Measurements from ENCODE around the gene CSPG4.

DNA sequence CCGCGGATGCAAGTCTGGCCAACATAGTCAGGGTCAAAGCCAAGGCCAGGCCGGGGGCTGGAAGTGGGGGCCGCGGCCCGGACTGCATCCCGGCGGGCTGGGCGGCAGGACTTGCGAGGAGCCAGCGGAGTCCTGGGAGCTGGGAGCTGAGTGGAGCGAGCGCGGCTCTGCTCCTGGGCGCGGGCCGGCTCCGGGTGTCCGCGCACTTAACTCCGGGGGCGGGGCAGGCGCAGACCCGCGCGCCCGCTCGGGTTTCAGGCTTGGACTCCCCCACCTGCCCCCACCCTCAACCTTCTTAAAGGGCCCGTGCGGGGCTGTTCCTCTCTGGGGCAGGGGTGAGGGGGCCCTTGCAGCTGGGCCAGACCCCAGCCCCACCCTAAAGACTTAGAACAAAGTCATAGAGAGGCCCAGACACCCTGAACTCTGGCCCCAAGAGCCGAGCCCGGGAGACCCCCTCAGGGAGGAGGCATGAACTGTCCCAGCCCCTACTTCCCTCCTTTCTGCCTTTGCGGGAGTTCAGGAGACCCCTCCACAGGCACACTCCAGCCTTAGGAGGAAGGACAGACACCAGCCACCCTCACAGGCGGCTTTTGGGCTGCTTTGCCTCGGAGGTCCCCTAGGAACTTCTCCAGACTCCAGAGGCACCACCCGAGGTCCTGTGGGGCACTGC lies at the start of gene CSPG4:
- TF ChIP-seq, protein P1, sequence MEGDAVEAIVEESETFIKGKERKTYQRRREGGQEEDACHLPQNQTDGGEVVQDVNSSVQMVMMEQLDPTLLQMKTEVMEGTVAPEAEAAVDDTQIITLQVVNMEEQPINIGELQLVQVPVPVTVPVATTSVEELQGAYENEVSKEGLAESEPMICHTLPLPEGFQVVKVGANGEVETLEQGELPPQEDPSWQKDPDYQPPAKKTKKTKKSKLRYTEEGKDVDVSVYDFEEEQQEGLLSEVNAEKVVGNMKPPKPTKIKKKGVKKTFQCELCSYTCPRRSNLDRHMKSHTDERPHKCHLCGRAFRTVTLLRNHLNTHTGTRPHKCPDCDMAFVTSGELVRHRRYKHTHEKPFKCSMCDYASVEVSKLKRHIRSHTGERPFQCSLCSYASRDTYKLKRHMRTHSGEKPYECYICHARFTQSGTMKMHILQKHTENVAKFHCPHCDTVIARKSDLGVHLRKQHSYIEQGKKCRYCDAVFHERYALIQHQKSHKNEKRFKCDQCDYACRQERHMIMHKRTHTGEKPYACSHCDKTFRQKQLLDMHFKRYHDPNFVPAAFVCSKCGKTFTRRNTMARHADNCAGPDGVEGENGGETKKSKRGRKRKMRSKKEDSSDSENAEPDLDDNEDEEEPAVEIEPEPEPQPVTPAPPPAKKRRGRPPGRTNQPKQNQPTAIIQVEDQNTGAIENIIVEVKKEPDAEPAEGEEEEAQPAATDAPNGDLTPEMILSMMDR (IDR thresholded peaks at IDR 0.05; ENCODE audit: extremely low read depth in 1 of 2, insufficient read depth in 1 of 2, low read depth in 1 of 2, low read length in 2 of 2), result no peak
- TF ChIP-seq MYC (IDR thresholded peaks at IDR 0.05; ENCODE audit: low read depth, low read length), result no peak
- no peak for TF ChIP-seq POLR2AphosphoS5 (IDR thresholded peaks at IDR 0.05; ENCODE audit: insufficient read depth, low read depth, low read length)
- TF ChIP-seq EZH2 (IDR thresholded peaks at IDR 0.05; ENCODE audit: borderline replicate concordance, low read depth, low read length, severe bottlenecking), result peak; percentile 14
- no peak for TF ChIP-seq POLR2A (IDR thresholded peaks at IDR 0.05; ENCODE audit: low read depth, low read length)
- TF ChIP-seq JUN (IDR thresholded peaks at IDR 0.05; ENCODE audit: borderline replicate concordance, insufficient read depth, insufficient read length, low read depth), result no peak
- TF ChIP-seq FOS (IDR thresholded peaks at IDR 0.05; ENCODE audit: borderline replicate concordance, insufficient read depth, low read length), result no peak
- no peak for TF ChIP-seq GATA2 (IDR thresholded peaks at IDR 0.05; ENCODE audit: insufficient read depth, insufficient read length, low read depth, low read length)
